Fibroblast of lung (primary cell): ENCODE data around the gene ZNF77.

ENCODE experiments used
- EZH2 ChIP-seq: IDR thresholded peaks from 2 replicates; pipeline ENCODE4 v1.5.1; 2012; ENCODE audit warnings: low read length, control low read depth, mild to moderate bottlenecking; ENCODE audit errors: missing control alignments
- TF ChIP-seq, protein P1 (sequence below), 2 donors: IDR thresholded peaks in 1 of 2; conservative IDR thresholded peaks in 1 of 2; 1 replicate in 1 of 2; 2 replicates in 1 of 2; pipeline ENCODE4 v1.5.1; 2011 to 2012; ENCODE audit warnings: low read length in 2 of 2, control low read depth in 1 of 2, inconsistent platforms in 1 of 2, low read depth in 1 of 2, mild to moderate bottlenecking in 1 of 2

- no peak for TF ChIP-seq EZH2
- TF ChIP-seq, protein P1, sequence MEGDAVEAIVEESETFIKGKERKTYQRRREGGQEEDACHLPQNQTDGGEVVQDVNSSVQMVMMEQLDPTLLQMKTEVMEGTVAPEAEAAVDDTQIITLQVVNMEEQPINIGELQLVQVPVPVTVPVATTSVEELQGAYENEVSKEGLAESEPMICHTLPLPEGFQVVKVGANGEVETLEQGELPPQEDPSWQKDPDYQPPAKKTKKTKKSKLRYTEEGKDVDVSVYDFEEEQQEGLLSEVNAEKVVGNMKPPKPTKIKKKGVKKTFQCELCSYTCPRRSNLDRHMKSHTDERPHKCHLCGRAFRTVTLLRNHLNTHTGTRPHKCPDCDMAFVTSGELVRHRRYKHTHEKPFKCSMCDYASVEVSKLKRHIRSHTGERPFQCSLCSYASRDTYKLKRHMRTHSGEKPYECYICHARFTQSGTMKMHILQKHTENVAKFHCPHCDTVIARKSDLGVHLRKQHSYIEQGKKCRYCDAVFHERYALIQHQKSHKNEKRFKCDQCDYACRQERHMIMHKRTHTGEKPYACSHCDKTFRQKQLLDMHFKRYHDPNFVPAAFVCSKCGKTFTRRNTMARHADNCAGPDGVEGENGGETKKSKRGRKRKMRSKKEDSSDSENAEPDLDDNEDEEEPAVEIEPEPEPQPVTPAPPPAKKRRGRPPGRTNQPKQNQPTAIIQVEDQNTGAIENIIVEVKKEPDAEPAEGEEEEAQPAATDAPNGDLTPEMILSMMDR (conservative IDR thresholded peaks at IDR 0.05 in 1 of 2, IDR thresholded peaks at IDR 0.05 in 1 of 2; ENCODE audit: low read depth in 1 of 2, low read length in 2 of 2) = no peak
Measured at GRCh38 chr19:2900296-2901252, 44.2 kb downstream of the ZNF77 start, which contains the start of gene ZNF57.
